ENCODE data around the gene RTEL1. TPM values are rescaled to one million over a fixed set of nuclear protein-coding genes. Genes with fewer than 3 reads are reported as not detected.

Gene RTEL1
- total RNA-seq, 1 experiment from 2014 or later, result 26.1 TPM

GRCh38 chr20:63693083-63693732 is 35.1 kb downstream of the RTEL1 start:
- ATAC-seq, result no peak
- no peaks in the 10 kb centered on the region for H3K9me3 ChIP-seq (ENCODE audit: control insufficient read depth, insufficient read depth, low read depth, low read length)
- H3K36me3 ChIP-seq (ENCODE audit: control insufficient read depth, insufficient read depth, low read length), result no peaks in the 10 kb centered on the region
- intact Hi-C loops (cut with micrococcal nuclease; ENCODE audit: unreplicated experiment), result no loop called here
- peaks cover 28% of the 10 kb centered on the region for H3K4me1 ChIP-seq (ENCODE audit: control insufficient read depth, insufficient read depth, low read length)
- no peak overlapping the region for H3K27ac ChIP-seq (ENCODE audit: low read length)
- BruUV-seq (replicated peaks), result no TSS peak
- ChIA-PET POLR2A (no interaction called here), CTCF (no interaction called here)
- no peak overlapping the region for H3K4me3 ChIP-seq (ENCODE audit: low read depth in 2 of 2, low read length in 2 of 2)
- H3K27me3 ChIP-seq (ENCODE audit: control insufficient read depth, insufficient read depth, low read length), result no peaks in the 10 kb centered on the region
- no peak for DNase-seq (ENCODE audit: low read depth, low spot score)
- TF ChIP-seq SIN3A (IDR thresholded peaks at IDR 0.05; ENCODE audit: borderline replicate concordance, insufficient read depth, low read depth, low read length), result no peak
- no peak for TF ChIP-seq REST (IDR thresholded peaks at IDR 0.05; ENCODE audit: insufficient read depth in 1 of 2, low read depth in 2 of 2, low read length in 1 of 2)
- TF ChIP-seq CTCF (IDR thresholded peaks at IDR 0.05), result no peak
- no peak for TF ChIP-seq TCF7L2 (IDR thresholded peaks at IDR 0.05; ENCODE audit: low read depth, low read length)
- no peak for TF ChIP-seq POLR2AphosphoS5 (IDR thresholded peaks at IDR 0.05; ENCODE audit: low read depth, low read length)
- in situ Hi-C loops (cut with HindIII; ENCODE audit: low pct_unique_long_range_greater_than_20kb, low sequenced_read_pairs), result no loop called here

DNA sequence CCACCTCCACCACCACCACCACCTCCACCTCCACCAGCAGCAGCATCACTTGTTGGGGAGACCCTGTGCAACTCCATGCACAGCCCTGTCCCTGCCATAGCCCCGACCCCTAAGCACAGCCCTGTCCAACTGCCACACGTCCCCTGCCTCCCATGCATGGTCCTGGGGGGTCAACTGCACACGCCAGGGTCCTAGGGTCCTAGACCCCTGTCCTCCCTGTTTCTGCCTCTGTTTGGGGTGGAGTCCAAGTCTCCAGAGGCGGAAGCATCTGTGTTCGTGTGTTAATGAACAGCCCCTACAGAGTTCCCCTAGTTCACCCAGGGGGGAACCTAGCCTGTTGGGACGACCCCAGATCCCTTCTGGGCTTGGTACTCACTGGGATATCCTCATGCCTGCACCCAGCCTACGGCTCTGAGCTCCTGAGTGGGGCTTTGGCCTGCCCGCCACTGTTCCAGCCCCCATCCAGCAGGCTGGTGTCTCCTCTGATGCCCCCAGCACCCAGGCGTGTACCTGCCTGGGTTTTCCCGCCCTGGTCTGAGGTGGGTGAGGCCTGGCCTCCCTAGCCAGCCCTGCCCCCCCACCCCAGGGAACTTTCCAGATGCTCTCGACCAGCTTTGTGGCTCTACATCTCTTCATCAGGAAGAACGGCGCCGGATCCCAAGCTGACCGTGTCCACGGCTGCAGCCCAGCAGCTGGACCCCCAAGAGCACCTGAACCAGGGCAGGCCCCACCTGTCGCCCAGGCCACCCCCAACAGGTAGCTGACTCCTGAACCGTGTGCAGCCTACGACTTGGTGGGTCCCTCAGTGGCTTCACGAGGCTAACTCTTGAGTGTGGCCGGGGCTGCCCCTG is 35.8 kb downstream of the RTEL1 start:
- no TSS peak for BruUV-seq (replicated peaks)

More for the DNA sequence above, 35.8 kb downstream of the RTEL1 start:
- Histone ChIP-seq H3K36me3 (ENCODE audit: control insufficient read depth, insufficient read depth, low read length) (no peaks in the 10 kb centered on the region), H3K27me3 (ENCODE audit: control insufficient read depth, insufficient read depth, low read length) (no peaks in the 10 kb centered on the region), H3K9me3 (ENCODE audit: control insufficient read depth, insufficient read depth, low read depth, low read length) (no peaks in the 10 kb centered on the region), H3K27ac (ENCODE audit: low read length) (no peak overlapping the region; the same call in 1 of the 2 replicates), H3K4me3 (ENCODE audit: low read depth in 2 of 2, low read length in 2 of 2) (no peak overlapping the region), H3K4me1 (ENCODE audit: control insufficient read depth, insufficient read depth, low read length) (peaks cover 35% of the 10 kb centered on the region)
- TF ChIP-seq TCF7L2 (IDR thresholded peaks at IDR 0.05; ENCODE audit: low read depth, low read length) (no peak), REST (IDR thresholded peaks at IDR 0.05; ENCODE audit: insufficient read depth in 1 of 2, low read depth in 2 of 2, low read length in 1 of 2) (no peak), SIN3A (IDR thresholded peaks at IDR 0.05; ENCODE audit: borderline replicate concordance, insufficient read depth, low read depth, low read length) (no peak), CTCF (IDR thresholded peaks at IDR 0.05) (no peak), POLR2AphosphoS5 (IDR thresholded peaks at IDR 0.05; ENCODE audit: low read depth, low read length) (no peak)
- in situ Hi-C loops (cut with HindIII; ENCODE audit: low pct_unique_long_range_greater_than_20kb, low sequenced_read_pairs) (no loop called here), intact Hi-C loops (cut with micrococcal nuclease; ENCODE audit: unreplicated experiment) (no loop called here)
- ChIA-PET CTCF (no interaction called here), POLR2A (no interaction called here)
- DNase-seq (ENCODE audit: low read depth, low spot score) (no peak), ATAC-seq (no peak)

Measured in Panc1 (cell line).